NCI-H2227 treated with DMSO at 0.1 percent for 48 hours (cell line): ENCODE measurements around the gene QARS1.

ENCODE experiments used
- DNase-seq: peaks from one replicate; lab custom pipeline; 2025; lab: John Stamatoyannopoulos, UW

Gene QARS1

DNA sequence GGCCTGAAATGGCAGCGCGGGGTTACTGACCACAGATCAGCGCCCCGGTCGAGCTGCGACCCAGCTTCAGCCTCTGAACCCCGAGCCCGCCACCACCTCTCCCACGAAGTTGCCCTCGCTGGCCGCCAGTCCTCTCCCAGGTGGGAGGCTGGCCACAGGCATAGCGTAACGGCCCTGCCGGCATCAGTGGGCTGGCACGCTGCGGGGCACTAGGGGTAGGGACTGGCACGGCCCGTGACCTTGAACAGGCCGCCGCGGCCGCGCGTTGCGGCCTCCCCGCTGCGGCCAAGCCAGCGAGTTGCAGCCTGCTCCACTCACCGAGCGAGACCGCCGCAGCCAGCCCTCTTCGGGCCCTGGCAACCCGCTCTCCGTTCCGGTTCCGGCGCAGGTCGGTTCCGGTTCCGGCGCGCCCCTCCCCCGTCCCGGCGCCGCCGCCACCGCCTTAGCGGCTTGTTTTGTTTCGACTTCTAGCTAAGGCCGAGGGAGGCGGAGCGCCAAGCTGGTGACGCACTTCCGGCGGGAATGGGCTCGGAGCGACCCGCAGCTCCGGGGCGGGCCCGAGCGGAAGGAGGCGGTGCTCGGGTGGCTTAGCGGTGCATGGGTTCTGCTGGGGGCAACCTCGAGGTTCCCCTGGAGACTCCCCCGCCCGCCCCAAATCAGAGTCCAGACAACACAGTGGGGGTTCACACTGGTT is 16.0 kb upstream of the QARS1 start, which contains the start of gene USP19:
Gene USP19 (minus strand): TSS at position 386 of the 694 bp plus-strand sequence. CDS start 1,678 bp downstream, outside the sequence.
- DNase-seq = peak; percentile 73

DNA sequence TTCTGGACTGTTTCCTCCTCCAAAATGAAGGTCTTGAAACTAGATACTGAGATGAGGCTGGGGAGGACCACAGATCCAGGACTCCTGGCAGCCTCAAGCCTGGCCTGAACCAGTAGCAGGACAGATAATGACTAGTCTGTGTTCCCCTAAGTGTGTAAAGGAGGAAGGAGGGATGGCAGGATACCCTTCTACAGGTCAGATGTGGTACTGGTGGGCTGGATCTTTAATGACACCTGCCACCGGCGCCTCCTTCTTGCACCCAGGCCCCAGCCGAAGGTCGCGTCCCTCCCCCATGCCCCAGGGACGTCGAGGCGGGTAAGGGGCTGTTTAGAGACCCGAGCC is 15.5 kb upstream of the QARS1 start:
- no peak for DNase-seq

DNA sequence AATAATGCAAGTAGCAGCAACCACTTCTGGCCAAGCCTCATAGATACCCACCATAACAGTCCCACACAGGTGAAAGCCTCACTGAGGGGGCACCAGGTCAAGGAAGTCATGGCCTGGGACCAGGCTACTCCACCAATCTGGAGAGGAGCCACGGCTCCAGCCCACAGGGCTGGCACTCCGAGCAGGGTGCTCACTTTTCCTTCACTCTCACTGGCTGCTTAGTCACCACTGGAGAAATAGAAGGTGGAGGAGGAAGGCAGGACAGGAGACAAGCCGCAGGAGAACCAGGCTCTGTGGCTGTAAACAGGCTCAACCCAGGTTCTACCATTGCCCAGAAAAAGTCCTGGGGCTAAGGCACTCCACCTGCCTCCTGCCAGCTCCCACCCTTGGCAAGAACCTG is 14.9 kb upstream of the QARS1 start:
- no peak for DNase-seq

DNA sequence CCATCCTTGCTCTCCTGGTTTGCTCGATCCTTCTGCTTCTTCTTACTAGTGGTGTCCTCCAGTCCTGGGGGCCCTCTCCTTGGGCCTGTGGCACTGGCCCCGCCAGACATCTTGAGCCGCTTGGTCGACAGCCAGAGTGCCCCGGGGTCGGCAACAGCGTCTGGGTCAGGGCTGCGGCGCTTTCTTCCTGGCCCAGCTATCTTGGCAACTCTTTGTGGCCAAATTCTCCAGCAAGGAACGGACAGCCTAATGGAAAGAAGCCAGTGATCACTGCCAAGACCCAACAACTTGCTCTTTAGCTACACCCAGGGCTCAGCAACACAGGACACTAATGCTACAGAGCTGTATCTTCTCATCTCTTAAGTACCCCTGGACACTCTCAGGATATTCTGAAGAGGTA is 14.5 kb upstream of the QARS1 start:
- no peak for DNase-seq

DNA sequence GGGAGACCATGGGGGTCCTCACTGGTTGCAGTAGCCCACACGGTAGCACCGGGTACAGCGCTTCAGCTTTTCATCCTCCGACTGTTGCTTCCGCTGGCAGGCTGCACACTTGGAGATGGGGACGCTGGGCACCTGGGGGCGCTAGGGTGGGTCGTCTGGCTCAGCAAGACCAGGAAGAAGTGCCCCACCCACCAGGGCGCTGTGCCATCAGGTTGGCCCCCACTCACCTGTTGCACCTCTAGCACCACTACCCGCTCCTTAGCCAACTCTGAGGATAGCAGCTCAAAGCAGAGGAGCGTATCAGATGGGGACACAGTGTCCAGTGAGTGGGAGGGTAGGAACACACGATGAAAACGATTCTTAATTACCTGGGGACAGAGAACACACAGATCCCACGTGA is 7.7 kb upstream of the QARS1 start:
- DNase-seq = no peak

DNA sequence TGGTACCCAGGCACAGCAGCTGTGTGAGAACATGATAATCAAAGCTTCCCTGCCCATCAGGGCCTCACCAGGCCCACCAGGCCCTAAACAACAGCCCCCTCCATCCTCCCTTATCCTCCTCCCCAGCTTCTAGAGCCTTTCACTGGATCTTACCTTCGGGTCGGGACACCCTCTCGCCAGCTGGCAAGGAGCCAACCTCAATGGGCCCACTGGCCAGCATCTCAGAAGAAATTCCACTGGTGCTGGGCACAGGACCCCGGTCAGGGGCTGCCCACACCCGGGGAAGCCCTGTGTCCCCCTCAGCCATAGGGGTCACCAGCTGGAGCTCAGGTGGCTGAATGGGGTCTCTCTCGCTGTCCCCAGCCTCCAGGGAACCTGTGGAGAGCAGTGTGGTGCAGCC is 6.8 kb upstream of the QARS1 start:
- no peak for DNase-seq

DNA sequence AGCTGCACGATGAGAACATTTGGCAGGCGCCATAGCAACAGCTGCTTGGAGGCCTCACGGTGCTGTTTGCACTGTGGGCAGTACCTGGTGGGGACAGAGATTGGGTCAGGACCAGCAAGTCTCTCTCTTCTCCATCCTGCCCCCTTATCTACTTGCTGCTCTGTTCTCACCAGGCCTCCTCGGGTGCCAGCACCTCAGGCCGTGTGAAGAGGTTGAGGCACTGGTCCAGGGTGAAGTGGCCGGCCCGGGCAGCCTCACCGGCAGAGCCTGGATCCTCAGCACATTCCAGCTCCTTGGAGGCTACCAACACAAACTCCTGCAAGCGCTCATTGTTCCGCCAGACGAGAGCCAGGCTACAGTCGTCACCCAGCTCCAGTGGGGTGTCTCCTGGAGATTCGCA is 6.2 kb upstream of the QARS1 start:
- DNase-seq = no peak

DNA sequence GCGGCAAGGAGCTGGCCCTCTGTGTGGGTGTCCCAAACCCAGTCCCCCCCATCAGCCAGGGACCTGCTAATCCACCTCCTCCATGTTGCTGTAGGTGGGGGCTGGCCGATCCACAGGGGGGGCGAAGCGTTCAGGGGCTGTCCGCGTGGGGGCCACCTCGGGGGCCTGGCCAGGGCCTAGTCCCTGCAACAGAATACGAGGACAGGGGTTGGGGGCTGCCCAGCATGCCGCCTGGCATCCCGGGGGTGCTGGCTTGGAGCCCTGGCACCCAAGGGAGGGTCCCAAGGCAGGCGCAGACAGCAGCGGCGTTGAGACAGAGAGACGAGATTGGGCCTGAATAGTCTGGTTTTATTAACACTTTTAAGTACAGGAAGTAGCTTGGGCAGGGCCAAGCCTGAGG is 3.8 kb upstream of the QARS1 start:
- no peak for DNase-seq

DNA sequence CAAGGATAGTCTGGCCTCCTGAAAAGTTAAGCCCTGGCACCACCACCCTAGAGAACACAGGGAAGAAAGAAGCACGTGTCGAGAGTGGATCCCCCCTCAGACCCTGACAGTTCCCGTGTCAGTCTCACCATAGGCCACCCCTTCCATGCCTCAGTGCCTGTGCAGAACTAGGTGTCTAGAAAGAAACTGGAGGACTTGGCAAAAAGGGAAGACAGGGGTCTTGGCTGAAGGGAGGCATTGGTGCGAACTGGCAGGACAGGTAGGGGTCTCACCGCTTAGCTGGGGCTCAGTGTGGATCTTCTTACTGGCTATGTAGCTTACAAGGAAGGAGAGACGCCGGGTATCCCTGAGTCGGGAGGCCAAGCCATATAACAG is 518 bp downstream of the QARS1 start:
- no peak for DNase-seq

DNA sequence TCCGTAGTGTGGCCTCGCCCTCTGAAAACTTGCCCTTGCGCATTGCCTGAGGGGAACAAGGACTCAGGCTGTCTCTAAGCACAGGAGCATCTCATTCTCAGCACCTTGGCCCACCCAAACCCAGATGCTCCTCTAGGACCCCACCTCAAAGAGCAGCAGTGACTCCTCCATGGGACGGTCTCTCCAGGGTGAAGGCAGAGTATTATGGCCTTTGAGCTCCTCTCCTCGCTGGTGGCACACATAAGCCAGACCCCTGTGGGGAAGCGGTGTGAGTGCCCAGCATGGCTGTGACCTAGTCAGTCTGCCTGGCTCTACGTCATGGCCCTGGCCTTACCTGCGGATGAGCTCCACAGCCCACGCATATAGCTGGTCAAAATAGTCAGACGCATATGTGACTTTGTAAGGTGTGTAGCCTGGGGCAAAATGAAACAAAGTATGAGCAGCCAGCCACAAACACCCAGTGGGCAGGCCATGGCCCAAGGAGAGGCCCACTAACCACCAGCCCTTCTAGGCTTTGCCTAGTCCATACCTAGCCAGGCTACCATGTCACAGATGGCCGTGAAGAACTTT is 4.4 kb downstream of the QARS1 start:
- no peak for DNase-seq

DNA sequence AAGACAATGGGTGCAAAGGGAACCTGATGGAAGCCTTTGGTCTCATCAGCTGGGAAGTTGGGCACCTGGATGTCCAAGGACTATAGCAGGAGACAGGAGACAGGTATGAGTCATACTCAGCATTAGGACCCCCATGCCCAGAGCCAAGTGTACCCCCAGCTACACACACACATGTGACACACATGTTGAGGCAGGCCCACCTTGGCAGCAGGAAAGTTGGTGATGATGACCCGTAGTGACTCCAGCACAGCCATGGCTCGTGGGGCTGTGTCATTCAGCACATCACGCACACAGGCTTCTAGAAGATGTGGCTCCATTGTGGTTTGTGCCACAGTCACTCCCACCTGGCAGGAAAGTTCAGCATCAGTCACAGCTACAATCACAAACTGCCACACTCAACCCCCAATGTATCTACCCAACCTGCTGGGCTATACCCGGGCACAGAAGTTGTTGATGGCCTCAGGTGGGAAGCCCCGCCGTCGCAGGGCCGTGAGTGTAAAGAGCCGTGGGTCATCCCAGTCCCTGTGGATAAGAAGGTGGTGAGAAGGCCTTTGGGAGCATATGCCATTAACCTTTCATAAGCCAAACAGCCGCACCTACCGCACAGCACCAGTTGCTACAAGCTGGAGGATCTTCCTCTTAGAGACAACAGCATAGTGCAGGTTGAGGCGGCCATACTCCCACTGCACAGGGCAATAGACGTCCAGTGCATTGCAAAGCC is 5.5 kb downstream of the QARS1 start:
- DNase-seq = no peak

DNA sequence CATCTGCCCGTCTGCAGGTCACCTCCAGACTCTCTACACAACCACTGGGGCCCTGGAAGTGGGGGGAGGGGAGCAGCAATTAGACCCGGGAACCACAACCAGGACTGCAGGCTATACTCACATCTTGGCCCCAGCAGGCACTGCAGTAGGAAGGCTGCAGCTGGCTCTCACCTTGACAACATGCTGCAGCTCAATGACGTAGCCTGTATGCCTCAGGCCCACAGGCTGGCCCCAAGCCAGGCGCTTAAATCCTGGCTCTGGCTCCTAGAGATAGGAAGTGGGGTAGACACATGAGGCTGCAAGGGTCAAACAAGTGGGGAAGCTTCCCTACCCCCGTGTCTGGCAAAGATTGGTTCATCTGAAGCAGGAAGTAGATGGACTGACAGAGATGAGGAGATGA is 6.1 kb downstream of the QARS1 start:
- DNase-seq = peak; percentile 2

DNA sequence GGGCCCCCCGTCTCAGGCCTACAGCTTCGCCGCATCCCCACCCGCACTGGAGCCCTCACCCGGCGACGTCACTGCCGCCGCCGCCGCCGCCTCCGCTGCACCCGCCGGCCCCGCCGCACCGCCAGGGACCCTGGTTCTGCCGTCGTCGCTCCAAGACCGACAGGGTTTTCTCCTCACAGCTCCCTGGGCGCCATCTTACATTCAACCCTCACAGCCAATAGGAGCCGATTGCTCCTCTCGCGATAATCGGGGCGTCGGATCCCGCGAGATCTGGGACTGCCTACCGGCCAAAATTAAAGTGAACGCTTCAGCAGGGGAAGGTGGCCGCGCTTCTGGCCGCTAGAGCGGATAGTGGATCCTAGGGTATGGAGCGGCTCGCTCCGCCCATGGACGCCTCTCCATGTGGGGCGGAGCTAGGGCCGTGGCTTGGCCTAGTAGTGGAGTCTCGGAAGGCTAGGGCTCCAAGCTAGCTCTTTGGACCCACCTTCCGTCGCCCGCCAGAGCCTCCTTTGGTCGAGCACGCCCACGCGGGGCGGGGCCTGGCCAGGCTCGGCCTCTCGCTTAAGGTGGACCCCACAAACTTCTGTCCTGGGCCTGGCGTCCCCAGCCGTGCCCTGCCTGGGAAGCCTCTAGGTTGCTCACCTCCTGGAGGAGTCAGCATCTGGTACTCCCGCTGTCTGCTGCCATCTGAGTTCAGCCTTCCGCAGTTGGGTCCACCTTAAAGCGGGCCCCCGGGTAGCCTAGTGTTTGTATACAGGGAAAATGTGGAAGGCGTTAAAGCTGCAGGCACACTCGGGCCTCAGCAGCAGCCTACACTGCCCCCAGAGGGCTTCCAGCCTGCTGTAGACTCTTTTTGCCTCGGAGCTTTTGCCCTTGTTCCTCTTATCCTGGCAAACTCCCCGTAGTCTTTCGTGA is 10.4 kb downstream of the QARS1 start, which contains the start of gene QRICH1:
Gene QRICH1 (minus strand): TSS at position 219 of the 915 bp plus-strand sequence. CDS start 17,054 bp downstream, outside the sequence.
- peak; percentile 96 for DNase-seq

DNA sequence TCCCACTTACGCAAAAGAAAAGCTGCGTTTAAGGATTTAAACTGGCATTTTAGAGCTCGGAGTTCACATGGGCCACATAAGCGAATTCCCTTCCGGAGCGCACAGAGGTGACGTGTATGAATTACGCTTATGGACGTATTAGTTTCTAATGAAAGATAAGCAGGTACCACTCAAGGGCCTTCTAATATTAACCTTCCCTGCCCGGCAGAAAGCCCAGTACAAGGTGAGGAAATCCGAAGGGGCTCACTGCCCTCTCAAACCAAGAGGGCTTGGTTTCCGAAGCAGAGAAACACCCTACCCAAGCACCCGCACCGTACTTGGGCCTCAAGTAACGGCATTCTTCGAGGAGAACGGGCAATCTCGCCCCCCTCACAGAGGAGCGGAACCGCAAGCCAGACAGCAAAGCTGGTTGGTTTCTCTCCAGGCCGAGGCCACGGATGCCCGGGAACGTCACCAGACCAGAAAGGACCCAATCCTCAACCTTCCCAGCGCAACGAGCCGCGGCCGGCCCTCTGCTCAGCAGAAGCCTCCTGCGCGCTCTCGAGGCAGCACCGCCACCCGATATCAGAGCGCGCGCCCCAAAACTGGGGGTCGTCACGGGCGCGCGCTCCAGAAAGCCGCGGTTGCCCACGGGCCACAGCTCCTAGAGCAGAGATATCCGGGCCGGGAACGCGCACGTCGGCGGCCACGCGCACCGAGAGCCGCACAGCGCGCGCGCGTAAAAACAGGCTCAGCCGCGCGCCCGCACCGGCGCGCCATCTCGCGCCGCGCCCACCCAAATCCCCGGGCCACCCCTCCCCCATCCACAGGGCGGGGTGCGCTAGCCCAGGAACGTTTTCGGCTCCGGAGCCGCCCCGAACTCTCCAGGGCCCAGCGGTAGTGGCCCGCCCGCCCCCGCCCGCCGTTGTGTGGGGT is 11.4 kb downstream of the QARS1 start:
- DNase-seq = peak; percentile 48

DNA sequence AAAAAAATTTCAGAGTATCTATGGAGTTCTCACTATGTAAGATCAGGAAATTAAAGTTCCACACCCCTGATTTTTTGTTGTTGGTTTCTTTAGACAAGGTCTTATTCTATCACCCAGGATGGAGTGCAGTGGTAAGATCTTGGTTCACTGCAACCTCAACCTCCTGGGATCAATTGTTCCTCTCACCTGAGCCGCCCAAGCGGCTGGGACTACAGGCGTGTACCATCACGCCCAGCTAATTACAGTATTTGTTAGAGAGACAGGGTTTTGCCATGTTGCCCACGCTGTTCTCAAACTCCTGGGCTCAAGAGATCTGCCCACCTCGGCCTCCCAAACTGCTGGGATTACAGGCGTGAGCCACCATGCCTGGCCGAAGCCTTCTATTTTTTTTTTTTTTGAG is 23.1 kb downstream of the QARS1 start:
- DNase-seq = no peak

DNA sequence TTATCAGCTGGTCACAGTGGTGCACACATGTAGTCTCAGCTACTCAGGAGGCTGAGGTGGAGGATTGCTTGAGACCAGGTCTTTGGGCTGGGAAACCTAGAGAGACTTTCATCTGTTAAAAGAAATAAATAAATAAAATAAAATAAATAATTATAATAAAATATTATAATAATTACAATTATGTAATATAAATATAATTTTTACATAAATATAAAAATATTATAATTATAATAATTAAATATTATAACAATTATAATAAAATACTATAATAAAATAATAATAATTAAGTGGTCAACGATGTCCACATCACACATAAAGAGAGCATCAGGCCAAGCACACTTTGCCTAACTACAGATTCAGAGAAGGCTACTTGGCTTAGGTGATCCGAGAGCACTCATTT is 25.3 kb downstream of the QARS1 start:
- no peak for DNase-seq

DNA sequence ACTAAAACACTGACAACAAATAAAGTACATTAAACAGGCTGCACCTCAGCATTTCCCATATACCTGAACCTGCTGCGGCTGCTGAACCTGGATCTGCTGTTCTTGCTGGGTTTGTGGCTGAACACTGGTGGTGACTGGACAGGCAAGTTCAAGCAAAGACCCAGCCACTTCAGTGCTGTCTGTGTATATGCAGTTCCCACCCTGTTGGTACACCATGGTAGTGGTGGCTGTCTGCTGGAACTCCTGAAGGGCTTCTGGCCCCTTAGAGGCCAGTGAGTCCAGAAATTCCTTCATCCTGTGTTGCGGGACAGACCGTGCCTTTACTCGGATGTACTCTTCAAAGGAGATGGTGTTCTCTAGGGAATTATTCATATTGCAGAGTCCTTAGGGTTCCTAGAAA is 27.9 kb downstream of the QARS1 start:
- no peak for DNase-seq

DNA sequence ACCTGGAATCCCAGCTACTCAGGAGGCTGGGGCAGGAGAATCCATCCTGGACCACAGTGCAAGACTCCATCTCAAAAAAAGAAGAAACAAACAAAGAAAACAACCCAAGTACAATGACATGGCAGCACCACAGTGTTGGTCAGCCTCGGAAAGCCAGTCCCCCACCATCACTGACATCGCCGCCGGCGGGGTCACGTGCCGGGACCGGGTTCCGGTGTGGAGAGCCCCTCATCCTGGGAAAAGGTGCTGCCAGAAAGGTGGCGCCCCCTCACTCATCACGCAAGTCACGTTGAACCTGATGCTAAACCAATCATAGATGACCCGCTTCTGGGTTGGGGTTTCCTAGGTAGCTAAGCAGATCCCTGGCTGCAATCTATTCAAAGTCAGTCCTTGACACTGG is 28.4 kb downstream of the QARS1 start:
- no peak for DNase-seq

DNA sequence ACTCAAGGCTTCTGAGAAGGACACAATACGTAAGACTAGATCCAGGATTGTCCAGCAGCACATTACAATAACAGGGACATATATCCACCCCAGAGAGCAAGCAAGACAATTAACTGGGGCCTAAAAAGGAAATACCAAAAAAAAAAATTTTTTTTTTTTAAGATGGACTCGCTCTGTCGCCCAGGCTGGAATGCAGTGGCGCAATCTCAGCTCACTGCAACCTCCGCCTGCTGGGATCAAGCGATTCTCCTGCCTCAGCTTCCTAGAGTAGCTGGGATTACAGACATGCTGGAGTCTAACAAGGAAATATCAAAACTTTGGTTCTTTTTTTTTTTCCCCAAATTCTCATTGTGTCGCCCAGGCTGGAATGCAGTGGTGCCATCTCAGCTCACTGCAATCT is 46.5 kb downstream of the QARS1 start:
- no peak for DNase-seq

DNA sequence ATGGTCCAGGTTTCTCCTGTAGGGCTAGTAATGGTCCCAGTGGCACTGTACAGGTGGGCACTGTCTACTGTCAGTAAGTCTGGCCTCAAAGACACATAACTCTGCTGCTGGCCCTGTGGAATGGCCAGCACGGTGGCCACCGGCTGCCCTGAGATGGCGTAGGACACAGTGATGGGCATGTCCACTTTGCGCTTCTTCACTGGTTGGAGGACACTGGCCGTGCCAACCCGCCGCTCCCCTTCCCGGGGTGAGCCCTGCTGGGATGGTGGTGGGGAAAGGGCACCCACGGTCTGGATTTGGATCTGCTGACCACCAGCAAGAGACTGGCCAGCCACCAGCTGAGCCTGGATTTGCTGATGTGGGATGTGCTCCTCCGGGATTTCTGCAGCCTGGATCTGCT is 47.3 kb downstream of the QARS1 start:
- DNase-seq = no peak

DNA sequence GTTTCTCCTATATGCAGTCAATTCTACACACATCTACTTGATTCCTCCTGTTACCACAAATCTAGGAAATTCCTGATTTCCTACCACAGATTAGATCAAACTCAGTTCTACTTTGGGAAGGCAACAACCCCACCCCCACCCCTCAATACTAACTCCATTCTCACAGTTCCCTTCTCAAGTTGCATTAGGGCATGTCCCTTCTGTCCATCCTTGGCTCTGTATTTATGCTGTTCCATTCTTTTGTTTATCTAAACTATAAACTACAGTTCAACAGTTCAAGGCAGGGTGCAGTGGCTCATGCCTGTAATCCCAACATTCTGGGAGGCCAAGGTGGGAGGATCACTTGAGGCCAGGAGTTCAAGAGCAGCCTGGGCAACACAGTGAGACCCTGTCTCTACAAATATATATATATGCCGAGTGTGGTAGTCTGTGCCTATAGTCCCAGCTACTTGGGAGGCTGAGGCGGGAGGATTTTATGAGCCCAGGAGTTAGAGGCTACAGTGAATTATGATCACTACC is 50.2 kb downstream of the QARS1 start:
- DNase-seq = no peak
